ENCODE measurements around the gene PEX7.
"Not testable (repeated sequence)": the region's sequence is repeated elsewhere in the genome, so short reads cannot be mapped to it uniquely, and the experiment has no call there.

The PEX7 gene

GRCh38 chr6:136952714-136953260 is 130.4 kb downstream of the PEX7 start:
- Histone ChIP-seq H3K4me3 (ENCODE audit: low read depth in 1 of 2, low read length in 1 of 2) (no peak overlapping the region), H3K4me1 (ENCODE audit: control insufficient read depth in 1 of 2, insufficient read depth in 1 of 2, low read depth in 1 of 2, low read length in 1 of 2) (no peaks in the 10 kb centered on the region), H3K27ac (no peak overlapping the region), H3K9me3 (no peaks in the 10 kb centered on the region), H3K27me3 (peaks cover 50% of the 10 kb centered on the region), H3K36me3 (no peaks in the 10 kb centered on the region)
- no peak for TF ChIP-seq CTCF (IDR thresholded peaks at IDR 0.05)

GRCh38 chr6:136955123-136955522 is 132.7 kb downstream of the PEX7 start:
- H3K4me3 ChIP-seq (ENCODE audit: low read depth in 1 of 2, low read length in 1 of 2) = no peak overlapping the region
- no peak overlapping the region for H3K27ac ChIP-seq
- no peak for TF ChIP-seq CTCF (IDR thresholded peaks at IDR 0.05)

GRCh38 chr6:136956590-136957544 is 134.5 kb downstream of the PEX7 start:
- H3K27ac ChIP-seq = no peak overlapping the region
- no peaks in the 10 kb centered on the region for H3K9me3 ChIP-seq
- no peaks in the 10 kb centered on the region for H3K4me1 ChIP-seq (ENCODE audit: control insufficient read depth in 1 of 2, insufficient read depth in 1 of 2, low read depth in 1 of 2, low read length in 1 of 2)
- TF ChIP-seq CTCF (IDR thresholded peaks at IDR 0.05) = no peak
- H3K4me3 ChIP-seq (ENCODE audit: low read depth in 1 of 2, low read length in 1 of 2) = no peak overlapping the region
- peaks cover 72% of the 10 kb centered on the region for H3K27me3 ChIP-seq
- H3K36me3 ChIP-seq = no peaks in the 10 kb centered on the region

More at GRCh38 chr6:136955123-136955522, 132.7 kb downstream of the PEX7 start:
- Histone ChIP-seq H3K36me3 (no peaks in the 10 kb centered on the region), H3K4me1 (ENCODE audit: control insufficient read depth in 1 of 2, insufficient read depth in 1 of 2, low read depth in 1 of 2, low read length in 1 of 2) (no peaks in the 10 kb centered on the region), H3K9me3 (no peaks in the 10 kb centered on the region), H3K27me3 (peaks cover 70% of the 10 kb centered on the region)

GRCh38 chr6:136958168-136958567 is 135.8 kb downstream of the PEX7 start:
- H3K27ac ChIP-seq = no peak overlapping the region
- H3K9me3 ChIP-seq = no peaks in the 10 kb centered on the region
- H3K4me3 ChIP-seq (ENCODE audit: low read depth in 1 of 2, low read length in 1 of 2) = no peak overlapping the region
- H3K27me3 ChIP-seq = peaks cover 75% of the 10 kb centered on the region
- H3K36me3 ChIP-seq = no peaks in the 10 kb centered on the region
- TF ChIP-seq CTCF (IDR thresholded peaks at IDR 0.05) = no peak
- no peaks in the 10 kb centered on the region for H3K4me1 ChIP-seq (ENCODE audit: control insufficient read depth in 1 of 2, insufficient read depth in 1 of 2, low read depth in 1 of 2, low read length in 1 of 2)

- H3K36me3 ChIP-seq = no peaks in the 10 kb centered on the region
- no peak overlapping the region for H3K27ac ChIP-seq
- no peaks in the 10 kb centered on the region for H3K4me1 ChIP-seq (ENCODE audit: control insufficient read depth in 1 of 2, insufficient read depth in 1 of 2, low read depth in 1 of 2, low read length in 1 of 2)
- peaks cover 64% of the 10 kb centered on the region for H3K27me3 ChIP-seq
- H3K9me3 ChIP-seq = no peaks in the 10 kb centered on the region
- no peak for TF ChIP-seq CTCF (IDR thresholded peaks at IDR 0.05)
- no peak overlapping the region for H3K4me3 ChIP-seq (ENCODE audit: low read depth in 1 of 2, low read length in 1 of 2)
Measured at GRCh38 chr6:136959471-136959891, 137.1 kb downstream of the PEX7 start.

- H3K4me3 ChIP-seq (ENCODE audit: low read depth in 1 of 2, low read length in 1 of 2); H3K9me3 ChIP-seq; H3K4me1 ChIP-seq (ENCODE audit: control insufficient read depth in 1 of 2, insufficient read depth in 1 of 2, low read depth in 1 of 2, low read length in 1 of 2); H3K36me3 ChIP-seq; H3K27ac ChIP-seq: not testable (repeated sequence)
- H3K27me3 ChIP-seq = peaks cover 59% of the 10 kb centered on the region
Measured at GRCh38 chr6:136959935-136960334, 137.5 kb downstream of the PEX7 start.
